Tibial nerve (tissue), 4 donors: ENCODE results near the gene TOPAZ1. TPM values are rescaled to one million over a fixed set of nuclear protein-coding genes. Genes with fewer than 3 reads are reported as not detected.

ENCODE experiments used
- DNase-seq, 2 donors: peaks; one replicate each; pipeline ENCODE4 v3.0.0-alpha.2; 2019; ENCODE audit warnings: low spot score in 2 of 2
- H3K27ac ChIP-seq, 4 donors: fragments of 200-600 bp; sonication (generic) in 3 of 4; one replicate each; pipeline ENCODE4 v1.5.1; 2017 to 2019; ENCODE audit warnings: mild to moderate bottlenecking in 1 of 4
- H3K27me3 ChIP-seq, 2 donors: fragments of 200-600 bp; sonication (generic) in 1 of 2; one replicate each; pipeline versions ENCODE4 v1.5.1 to v1.6.0; 2017 to 2019
- H3K36me3 ChIP-seq, 3 donors: fragments of 200-600 bp; sonication (generic); one replicate each; pipeline ENCODE4 v1.5.1; 2018 to 2019
- H3K4me1 ChIP-seq, 4 donors: fragments of 200-600 bp; sonication (generic) in 3 of 4; one replicate each; pipeline ENCODE4 v1.5.1; 2017 to 2019
- H3K4me3 ChIP-seq, 4 donors: fragments of 200-600 bp; sonication (generic) in 3 of 4; one replicate each; pipeline ENCODE4 v1.5.1; 2017 to 2019; ENCODE audit warnings: mild to moderate bottlenecking in 1 of 4, moderate library complexity in 1 of 4
- H3K9me3 ChIP-seq, 4 donors: fragments of 200-600 bp; sonication (generic) in 3 of 4; one replicate each; pipeline ENCODE4 v1.5.1; 2017 to 2019
- CTCF ChIP-seq, 5 experiments: fragments of 200-600 bp in 3 of 5; fragments of 450-650 bp in 2 of 5; sonication (generic) in 3 of 5; IDR thresholded peaks; one replicate each; pipeline ENCODE4 v1.5.1; 2016 to 2019; ENCODE audit warnings: antibody characterized with exemption in 5 of 5, mild to moderate bottlenecking in 3 of 5, moderate library complexity in 2 of 5
- EP300 ChIP-seq, 2 donors: sonication (generic); formaldehyde crosslinking; IDR thresholded peaks; one replicate each; pipeline ENCODE4 v1.6.1; 2017; ENCODE audit warnings: antibody characterized with exemption in 2 of 2, mild to moderate bottlenecking in 1 of 2
- POLR2A ChIP-seq, 2 donors: fragments of 450-650 bp; IDR thresholded peaks; one replicate each; pipeline ENCODE4 v1.6.1; 2017; ENCODE audit warnings: antibody characterized with exemption in 2 of 2, mild to moderate bottlenecking in 2 of 2, moderate library complexity in 2 of 2
- WGBS, 2 donors: methylation state at CpG; one replicate each; pipeline ENCODE4 v1.1.5; 2018; 5-methylcytosine and 5-hydroxymethylcytosine counted together
- total RNA-seq, 4 donors: library from RNA; depleted of rRNA; stranded (reverse); fragments of >200 nt; gene quantifications; one replicate each; pipeline ENCODE4 v1.1.0, GENCODE V29; 2016

TOPAZ1 gene
- total RNA-seq, 4 donors from 2014 or later, result not detected

GRCh38 chr3:44329946-44330345 lies 88.3 kb downstream of the TOPAZ1 start:
- no peaks in the 10 kb centered on the region for H3K36me3 ChIP-seq
- no peaks in the 10 kb centered on the region for H3K9me3 ChIP-seq
- no peak for DNase-seq
- TF ChIP-seq CTCF (IDR thresholded peaks at IDR 0.05) (no peak), EP300 (IDR thresholded peaks at IDR 0.05) (no peak), POLR2A (IDR thresholded peaks at IDR 0.05) (no peak)
- H3K4me1 ChIP-seq, result no peaks in the 10 kb centered on the region
- H3K4me3 ChIP-seq, result no peak overlapping the region
- H3K27ac ChIP-seq, result no peak overlapping the region
- H3K27me3 ChIP-seq, result no peaks in the 10 kb centered on the region

GRCh38 chr3:44330444-44330843 lies 88.8 kb downstream of the TOPAZ1 start:
- TF ChIP-seq CTCF (IDR thresholded peaks at IDR 0.05), result no peak
- TF ChIP-seq EP300 (IDR thresholded peaks at IDR 0.05), result no peak
- no peak for TF ChIP-seq POLR2A (IDR thresholded peaks at IDR 0.05)
- 64 to 81% methylated on average over 2 of the region's 2 CpGs for WGBS, 2 donors
- Histone ChIP-seq H3K4me1 (no peaks in the 10 kb centered on the region), H3K36me3 (no peaks in the 10 kb centered on the region), H3K27me3 (no peaks in the 10 kb centered on the region), H3K9me3 (no peaks in the 10 kb centered on the region), H3K4me3 (no peak overlapping the region), H3K27ac (no peak overlapping the region)
- no peak for DNase-seq

GRCh38 chr3:44334326-44334725 lies 92.6 kb downstream of the TOPAZ1 start:
- no peaks in the 10 kb centered on the region for H3K9me3 ChIP-seq
- 74 to 83% methylated on average over 2 of the region's 2 CpGs for WGBS, 2 donors
- no peaks in the 10 kb centered on the region for H3K27me3 ChIP-seq
- no peak overlapping the region for H3K4me3 ChIP-seq
- DNase-seq, result no peak
- no peak for TF ChIP-seq EP300 (IDR thresholded peaks at IDR 0.05)
- no peak overlapping the region for H3K27ac ChIP-seq
- no peaks in the 10 kb centered on the region for H3K36me3 ChIP-seq
- H3K4me1 ChIP-seq, result peaks cover 0 to 6% (median 3%) of the 10 kb centered on the region in 4 donors

- no peaks in the 10 kb centered on the region for H3K9me3 ChIP-seq
- peaks cover 0 to 28% (median 10%) of the 10 kb centered on the region in 4 donors for H3K4me1 ChIP-seq
- no peak for DNase-seq
- WGBS, 2 donors, result 64 to 67% methylated on average over 5 of the region's 5 CpGs
- H3K4me3 ChIP-seq, result peak overlapping the region; percentile 45 to 73 (median 65)
- H3K27ac ChIP-seq, result peak overlapping the region; percentile 93 to 98 (median 95)
- TF ChIP-seq EP300 (IDR thresholded peaks at IDR 0.05) (no peak), POLR2A (IDR thresholded peaks at IDR 0.05) (no peak), CTCF (IDR thresholded peaks at IDR 0.05) (no peak)
- no peaks in the 10 kb centered on the region for H3K36me3 ChIP-seq
- no peaks in the 10 kb centered on the region for H3K27me3 ChIP-seq
These were observed 95.6 kb downstream of the TOPAZ1 start for GRCh38 chr3:44337248-44337785.

- Histone ChIP-seq H3K27ac (peak within 1 kb of the TSS; percentile 93 to 98 (median 95)), H3K9me3 (no peaks in the 10 kb centered on the region), H3K36me3 (no peaks in the 10 kb centered on the region), H3K4me1 (peaks cover 0 to 28% (median 10%) of the 10 kb centered on the region in 4 donors), H3K27me3 (no peaks in the 10 kb centered on the region), H3K4me3 (peak within 1 kb of the TSS; percentile 45 to 73 (median 65))
- 0 to 1% methylated on average over 50 to 64 of the region's 77 CpGs for WGBS, 2 donors
- peak; percentile 88 to 90 for DNase-seq
- peak in 1 of 2 donors; percentile 94 for TF ChIP-seq EP300 (IDR thresholded peaks at IDR 0.05)
- TF ChIP-seq POLR2A (IDR thresholded peaks at IDR 0.05), result peak; percentile 74 to 88
- no peak for TF ChIP-seq CTCF (IDR thresholded peaks at IDR 0.05)
These were observed 96.5 kb downstream of the TOPAZ1 start, which contains the start of gene TCAIM for GRCh38 chr3:44338010-44338827. Gene TCAIM (plus strand): TSS chr3:44338766. CDS start chr3:44354783, 16,017 bp downstream.
